Ovary (tissue), 3 donors: ENCODE data around the gene CAMKMT.

Source experiments
- EP300 ChIP-seq: sonication (generic); formaldehyde crosslinking; IDR thresholded peaks from one replicate; pipeline ENCODE4 v1.6.1; 2017; ENCODE audit warnings: antibody characterized with exemption
- TF ChIP-seq, protein P1 (sequence below), 3 donors: fragments of 450-650 bp in 2 of 3; fragments of 200-600 bp in 1 of 3; IDR thresholded peaks; one replicate each; pipeline versions ENCODE4 v1.5.1 to v1.8.0; 2016 to 2022; ENCODE audit warnings: antibody characterized with exemption in 3 of 3, mild to moderate bottlenecking in 1 of 3
- donor health status: DM: no; HTN: no; CAD: no.

GRCh38 chr2:44495544-44495943 lies 133.8 kb downstream of the CAMKMT start:
- TF ChIP-seq, protein P1, sequence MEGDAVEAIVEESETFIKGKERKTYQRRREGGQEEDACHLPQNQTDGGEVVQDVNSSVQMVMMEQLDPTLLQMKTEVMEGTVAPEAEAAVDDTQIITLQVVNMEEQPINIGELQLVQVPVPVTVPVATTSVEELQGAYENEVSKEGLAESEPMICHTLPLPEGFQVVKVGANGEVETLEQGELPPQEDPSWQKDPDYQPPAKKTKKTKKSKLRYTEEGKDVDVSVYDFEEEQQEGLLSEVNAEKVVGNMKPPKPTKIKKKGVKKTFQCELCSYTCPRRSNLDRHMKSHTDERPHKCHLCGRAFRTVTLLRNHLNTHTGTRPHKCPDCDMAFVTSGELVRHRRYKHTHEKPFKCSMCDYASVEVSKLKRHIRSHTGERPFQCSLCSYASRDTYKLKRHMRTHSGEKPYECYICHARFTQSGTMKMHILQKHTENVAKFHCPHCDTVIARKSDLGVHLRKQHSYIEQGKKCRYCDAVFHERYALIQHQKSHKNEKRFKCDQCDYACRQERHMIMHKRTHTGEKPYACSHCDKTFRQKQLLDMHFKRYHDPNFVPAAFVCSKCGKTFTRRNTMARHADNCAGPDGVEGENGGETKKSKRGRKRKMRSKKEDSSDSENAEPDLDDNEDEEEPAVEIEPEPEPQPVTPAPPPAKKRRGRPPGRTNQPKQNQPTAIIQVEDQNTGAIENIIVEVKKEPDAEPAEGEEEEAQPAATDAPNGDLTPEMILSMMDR (IDR thresholded peaks at IDR 0.05), result no peak
- no peak for TF ChIP-seq EP300
